Inflammatory macrophage treated with lipopolysaccharide for 1 hour (primary cell): ENCODE results near the gene PPP1R3E.
A peak's percentile ranks its signal among the peaks of the same experiment; 100 is the strongest.
"Not testable (repeated sequence)": the region's sequence is repeated elsewhere in the genome, so short reads cannot be mapped to it uniquely, and the experiment has no call there.

ENCODE experiments used
- DNase-seq, 2 donors: peaks; one replicate each; pipeline ENCODE4 v3.0.0-alpha.2; 2020 to 2022

PPP1R3E gene

GRCh38 chr14:23302290-23303225, at the start of gene PPP1R3E:
TSS of gene PPP1R3E (minus strand) at chr14:23302859. CDS start at chr14:23302576, 283 bp downstream.
- DNase-seq: peak in 1 of 2 donors; percentile 42

GRCh38 chr14:23351681-23352505, 49.2 kb upstream of the PPP1R3E start:
- DNase-seq: no peak

- DNase-seq: no peak
Observed at GRCh38 chr14:23349156-23349845, 46.6 kb upstream of the PPP1R3E start.

- DNase-seq: no peak
Observed at GRCh38 chr14:23348297-23348655, 45.6 kb upstream of the PPP1R3E start.

- no peak for DNase-seq
Observed at GRCh38 chr14:23347406-23348296, 45.0 kb upstream of the PPP1R3E start.

GRCh38 chr14:23346693-23347405, 44.2 kb upstream of the PPP1R3E start:
- DNase-seq: no peak

- DNase-seq: no peak
Observed at GRCh38 chr14:23345987-23346692, 43.5 kb upstream of the PPP1R3E start.

- no peak for DNase-seq
Observed at GRCh38 chr14:23344481-23344880, 41.8 kb upstream of the PPP1R3E start.

- no peak for DNase-seq
Observed at GRCh38 chr14:23339506-23340268, 37.0 kb upstream of the PPP1R3E start.

- no peak for DNase-seq
Observed at GRCh38 chr14:23335623-23336022, 33.0 kb upstream of the PPP1R3E start.

- DNase-seq: peak; percentile 57 to 85
Observed at GRCh38 chr14:23327947-23328744, 25.5 kb upstream of the PPP1R3E start.

- no peak for DNase-seq
Observed at GRCh38 chr14:23326491-23327332, 24.1 kb upstream of the PPP1R3E start.

- DNase-seq: not testable (repeated sequence)
Observed at GRCh38 chr14:23325746-23326145, 23.1 kb upstream of the PPP1R3E start.

- DNase-seq: no peak
Observed at GRCh38 chr14:23324993-23325392, 22.3 kb upstream of the PPP1R3E start.

- DNase-seq: no peak
Observed at GRCh38 chr14:23324455-23324846, 21.8 kb upstream of the PPP1R3E start.

- no peak for DNase-seq
Observed at GRCh38 chr14:23323838-23324454, 21.3 kb upstream of the PPP1R3E start.
